Astrocyte (in vitro differentiated cells and primary cell): Measurements from ENCODE around the gene ACOT7. TPM values are rescaled to one million over a fixed set of nuclear protein-coding genes. Genes with fewer than 3 reads are reported as not detected.

Experiments
- DNase-seq: peaks from one replicate; pipeline ENCODE4 v3.0.0-alpha.2; 2010; ENCODE audit warnings: low read depth
- FAIRE-seq: peaks from 2 replicates; lab custom pipeline; 2011; peaks lifted over from hg19 to GRCh38; lab: Jason Lieb, UNC
- H2AFZ ChIP-seq: 2 replicates; pipeline ENCODE4 v1.6.0; 2012; ENCODE audit warnings: low read depth, low read length, inconsistent platforms
- H3K27ac ChIP-seq: 2 replicates; pipeline ENCODE4 v1.5.1; 2011; ENCODE audit warnings: low read depth, low read length, inconsistent platforms
- H3K27me3 ChIP-seq: 2 replicates; pipeline ENCODE4 v1.6.0; 2011; ENCODE audit warnings: low read length, inconsistent platforms; ENCODE audit not compliant: insufficient read depth
- H3K36me3 ChIP-seq: 2 replicates; pipeline ENCODE4 v1.5.1; 2011; ENCODE audit warnings: low read length, inconsistent platforms; ENCODE audit not compliant: insufficient read depth
- H3K4me1 ChIP-seq: 2 replicates; pipeline ENCODE4 v1.5.1; 2011; ENCODE audit warnings: low read length, inconsistent platforms; ENCODE audit not compliant: insufficient read depth
- H3K4me2 ChIP-seq: 2 replicates; pipeline ENCODE4 v1.6.0; 2012; ENCODE audit warnings: low read length, inconsistent platforms
- H3K4me3 ChIP-seq: 2 replicates; pipeline ENCODE4 v1.5.1; 2011; ENCODE audit warnings: low read depth, mild to moderate bottlenecking, low read length, inconsistent platforms; ENCODE audit not compliant: insufficient read depth
- H3K79me2 ChIP-seq: 2 replicates; pipeline ENCODE4 v1.6.0; 2012; ENCODE audit warnings: mild to moderate bottlenecking, low read length, inconsistent platforms; ENCODE audit not compliant: insufficient read depth
- H3K9ac ChIP-seq: 2 replicates; pipeline ENCODE4 v1.6.0; 2012; ENCODE audit warnings: mild to moderate bottlenecking, low read length, inconsistent platforms
- H3K9me3 ChIP-seq: 2 replicates; pipeline ENCODE4 v1.5.1; 2012; ENCODE audit warnings: low read depth, mild to moderate bottlenecking, low read length, inconsistent platforms; ENCODE audit not compliant: insufficient read depth
- H4K20me1 ChIP-seq: 2 replicates; pipeline ENCODE4 v1.6.0; 2012; ENCODE audit warnings: low read length, inconsistent platforms; ENCODE audit not compliant: insufficient read depth
- H3K27ac Mint-ChIP-seq: one replicate; pipeline ENCODE4 v1.8.0; 2021; ENCODE audit warnings: mild to moderate bottlenecking, mixed read lengths; ENCODE audit not compliant: unreplicated experiment
- H3K27me3 Mint-ChIP-seq: one replicate; pipeline ENCODE4 v1.8.0; 2021; ENCODE audit warnings: low read depth, mixed read lengths; ENCODE audit not compliant: unreplicated experiment
- H3K36me3 Mint-ChIP-seq: one replicate; pipeline ENCODE4 v1.8.0; 2021; ENCODE audit warnings: low read depth, mixed read lengths; ENCODE audit not compliant: unreplicated experiment
- H3K4me1 Mint-ChIP-seq: one replicate; pipeline ENCODE4 v1.8.0; 2021; ENCODE audit warnings: low read depth, mixed read lengths; ENCODE audit not compliant: unreplicated experiment
- H3K4me3 Mint-ChIP-seq: one replicate; pipeline ENCODE4 v1.8.0; 2021; ENCODE audit warnings: mild to moderate bottlenecking, moderate library complexity, mixed read lengths; ENCODE audit not compliant: unreplicated experiment
- H3K9me3 Mint-ChIP-seq: one replicate; pipeline ENCODE4 v1.8.0; 2021; ENCODE audit warnings: mild to moderate bottlenecking, mixed read lengths; ENCODE audit not compliant: unreplicated experiment
- CTCF ChIP-seq: IDR thresholded peaks from 2 replicates; pipeline ENCODE4 v1.5.1; 2011; ENCODE audit warnings: low read depth, mild to moderate bottlenecking, inconsistent platforms, low read length, moderate library complexity; ENCODE audit not compliant: insufficient read depth
- EZH2 ChIP-seq: IDR thresholded peaks from 2 replicates; pipeline ENCODE4 v1.6.1; 2012; ENCODE audit warnings: mild to moderate bottlenecking, low read length, inconsistent platforms; ENCODE audit not compliant: insufficient read depth
- total RNA-seq: library from RNA; stranded (reverse); gene quantifications from 2 replicates; pipeline ENCODE4 v1.2.1, GENCODE V29; 2021

The ACOT7 gene
- total RNA-seq, 1 donor from 2014 or later: 91.1 TPM

GRCh38 chr1:6314503-6314902, 79.1 kb downstream of the ACOT7 start:
- Histone ChIP-seq H3K9me3 (no peaks in the 10 kb centered on the region), H3K4me3 (no peak overlapping the region), H3K27me3 (no peaks in the 10 kb centered on the region), H3K9ac (no peak overlapping the region), H2AFZ (no peak overlapping the region), H3K36me3 (no peaks in the 10 kb centered on the region), H4K20me1 (peaks cover 8% of the 10 kb centered on the region), H3K79me2 (no peaks in the 10 kb centered on the region), H3K27ac (no peak overlapping the region), H3K4me2 (no peak overlapping the region), H3K4me1 (peaks cover 4% of the 10 kb centered on the region)
- peaks cover 9% of the 10 kb centered on the region for H3K4me1 Mint-ChIP-seq
- no peaks in the 10 kb centered on the region for H3K9me3 Mint-ChIP-seq
- no peak overlapping the region for H3K27ac Mint-ChIP-seq
- TF ChIP-seq CTCF (no peak), EZH2 (no peak)
- DNase-seq (no peak), FAIRE-seq (no peak)
- H3K27me3 Mint-ChIP-seq: no peaks in the 10 kb centered on the region
- H3K4me3 Mint-ChIP-seq: no peak overlapping the region
- H3K36me3 Mint-ChIP-seq: peaks cover 20% of the 10 kb centered on the region

GRCh38 chr1:6313393-6314200, 80.0 kb downstream of the ACOT7 start:
- TF ChIP-seq CTCF (no peak), EZH2 (no peak)
- peaks cover under 1% of the 10 kb centered on the region for H3K9me3 Mint-ChIP-seq
- peaks cover 15% of the 10 kb centered on the region for H4K20me1 ChIP-seq
- H3K4me1 Mint-ChIP-seq: peaks cover 9% of the 10 kb centered on the region
- FAIRE-seq (no peak), DNase-seq (no peak)
- no peak overlapping the region for H3K27ac ChIP-seq
- no peaks in the 10 kb centered on the region for H3K36me3 ChIP-seq
- H3K79me2 ChIP-seq: no peaks in the 10 kb centered on the region
- H3K4me3 Mint-ChIP-seq: no peak overlapping the region
- H3K27me3 ChIP-seq: no peaks in the 10 kb centered on the region
- H3K4me3 ChIP-seq: no peak overlapping the region
- no peaks in the 10 kb centered on the region for H3K9me3 ChIP-seq
- H3K36me3 Mint-ChIP-seq: peaks cover 21% of the 10 kb centered on the region
- no peaks in the 10 kb centered on the region for H3K27me3 Mint-ChIP-seq
- H2AFZ ChIP-seq: no peak overlapping the region
- no peak overlapping the region for H3K27ac Mint-ChIP-seq
- no peak overlapping the region for H3K9ac ChIP-seq
- peaks cover 4% of the 10 kb centered on the region for H3K4me1 ChIP-seq
- H3K4me2 ChIP-seq: no peak overlapping the region
